GM18505 (cell line): ENCODE data around the gene SARM1.

Source experiments
- ATAC-seq: cut with Tn5 transposase; IDR thresholded peaks from one replicate; pipeline ENCODE4 v1.9.1; 2021; ENCODE audit not compliant: unreplicated experiment
- POLR2A ChIP-seq: IDR thresholded peaks from 4 replicates; pipeline ENCODE4 v1.6.1; 2011; ENCODE audit warnings: borderline replicate concordance; ENCODE audit not compliant: insufficient read depth, insufficient read length; ENCODE audit errors: extremely low read depth

The SARM1 gene

DNA sequence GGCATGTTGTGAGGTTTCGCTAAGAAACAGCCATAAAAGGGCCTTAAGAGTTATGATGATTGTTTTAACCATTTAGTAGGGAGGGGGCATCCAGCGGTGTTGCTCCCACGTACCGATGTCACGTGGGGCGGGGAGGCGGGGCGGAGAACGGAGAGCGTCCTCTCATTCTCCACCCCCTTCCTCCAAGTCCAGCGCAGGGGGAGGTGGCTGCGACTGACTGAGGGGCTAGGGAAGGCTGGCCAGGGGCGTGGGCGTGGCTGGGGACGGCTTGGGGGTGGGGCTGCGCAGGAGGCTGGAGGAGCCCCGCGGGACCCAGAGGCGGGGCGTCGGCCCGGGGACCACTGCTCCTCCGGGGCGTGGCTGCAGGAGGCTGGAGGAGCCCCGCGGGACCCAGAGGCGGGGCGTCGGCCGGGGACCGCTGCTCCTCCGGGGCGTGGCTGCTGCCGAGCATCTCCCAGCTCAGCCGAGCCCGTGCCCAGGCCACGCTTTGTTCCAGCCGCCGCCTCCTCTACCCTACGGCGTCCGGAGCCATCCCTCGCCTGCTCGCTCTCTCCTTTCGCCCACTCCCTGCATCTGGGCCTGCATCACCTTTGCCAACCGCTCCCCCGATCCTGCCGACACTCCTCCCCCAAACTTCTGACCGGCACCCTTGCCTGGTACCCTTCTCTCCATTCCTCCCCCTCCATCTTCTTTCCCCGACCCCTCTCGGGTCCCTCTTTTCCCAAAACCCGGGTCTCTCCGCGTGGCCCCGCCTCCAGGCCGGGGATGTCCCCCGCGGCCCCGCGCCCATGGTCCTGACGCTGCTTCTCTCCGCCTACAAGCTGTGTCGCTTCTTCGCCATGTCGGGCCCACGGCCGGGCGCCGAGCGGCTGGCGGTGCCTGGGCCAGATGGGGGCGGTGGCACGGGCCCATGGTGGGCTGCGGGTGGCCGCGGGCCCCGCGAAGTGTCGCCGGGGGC, at the start of gene SARM1:
Gene SARM1 (plus strand): TSS at position 450 of the 958 bp plus-strand sequence. CDS start 339 bp downstream, at position 789.
- TF ChIP-seq POLR2A: peak; percentile 40
- ATAC-seq: peak; percentile 65

DNA sequence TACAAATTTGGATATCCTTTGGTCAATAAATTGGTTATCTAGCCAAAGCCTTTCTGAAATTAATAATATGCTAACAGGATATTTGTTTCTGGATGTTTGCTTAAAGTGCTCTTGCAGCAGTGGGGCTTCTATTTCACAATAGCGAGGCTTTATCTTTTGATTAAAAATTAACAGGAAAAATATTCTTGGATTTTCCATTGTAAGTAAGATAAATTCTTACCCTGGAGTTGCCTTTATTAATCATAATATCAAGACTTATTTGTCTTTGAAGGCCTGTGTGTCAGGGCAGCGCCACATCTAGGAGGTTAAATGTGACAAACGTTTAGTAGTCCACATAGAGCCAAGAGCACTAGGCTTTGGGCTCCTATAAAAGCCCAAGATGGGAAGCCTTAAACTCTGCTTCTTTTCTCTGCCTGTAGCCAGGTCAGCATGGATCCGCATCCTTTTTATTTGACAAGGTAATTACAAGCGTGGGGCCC, 47.2 kb upstream of the SARM1 start:
- TF ChIP-seq POLR2A: no peak
- no peak for ATAC-seq

DNA sequence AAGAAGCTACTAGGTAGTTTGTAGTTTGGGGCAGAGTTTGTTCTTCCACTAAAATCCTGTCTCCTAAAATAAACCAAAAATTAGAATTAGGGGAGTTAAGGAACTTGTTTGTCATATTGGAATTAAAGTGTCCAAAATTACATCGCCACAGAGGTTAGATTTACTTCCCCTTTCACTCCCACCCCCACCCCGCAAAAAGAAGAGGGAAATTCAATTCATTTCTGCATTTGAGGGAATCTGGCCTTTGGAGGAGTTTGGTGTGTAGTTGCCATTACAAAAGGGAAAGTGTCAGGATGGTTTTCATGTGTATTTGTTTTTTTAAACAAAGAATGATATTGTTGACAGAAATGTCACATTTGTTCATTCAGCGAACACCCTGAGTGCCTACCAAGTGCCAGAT, 46.7 kb upstream of the SARM1 start:
- ATAC-seq: no peak
- TF ChIP-seq POLR2A: no peak

DNA sequence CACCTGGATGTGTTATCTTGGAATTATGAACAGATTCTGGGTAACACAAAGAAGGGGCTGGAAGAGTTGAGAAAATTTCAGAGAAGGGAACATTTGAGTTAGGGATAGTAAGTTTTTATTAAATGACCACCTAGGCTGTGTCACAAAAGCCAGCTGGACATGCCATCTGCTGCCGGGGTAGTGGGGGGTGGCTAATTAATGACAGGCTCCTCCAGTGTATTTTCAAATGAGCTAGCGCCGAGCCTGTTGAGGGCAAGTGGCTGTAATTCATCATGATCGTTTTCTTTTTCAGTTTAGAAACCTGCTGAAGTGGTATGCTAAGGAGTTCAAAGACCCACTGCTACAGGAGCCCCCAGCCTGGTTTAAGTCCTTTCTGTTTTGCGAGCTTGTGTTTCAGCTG, 46.3 kb upstream of the SARM1 start:
- ATAC-seq: no peak
- TF ChIP-seq POLR2A: no peak

DNA sequence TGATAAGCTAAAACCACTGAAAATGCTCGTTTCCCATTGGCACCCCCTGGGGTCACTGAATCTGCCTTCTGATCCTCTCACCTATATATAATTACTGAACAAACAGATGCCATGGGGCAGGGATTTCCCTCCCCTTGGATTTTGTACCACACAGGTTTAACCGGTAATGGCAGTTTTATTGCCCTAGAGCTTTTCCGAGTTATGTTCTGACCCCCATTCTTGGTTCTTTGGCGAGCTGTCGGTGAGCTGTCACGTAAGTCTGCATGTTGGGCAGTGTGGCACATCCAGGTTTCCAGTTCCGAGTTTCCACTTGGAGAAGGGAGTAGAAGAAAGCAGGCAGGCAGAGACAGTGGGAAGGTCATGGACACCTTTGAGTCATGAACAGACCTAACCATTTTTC, 45.4 kb upstream of the SARM1 start:
- TF ChIP-seq POLR2A: no peak
- ATAC-seq: no peak

GRCh38 chr17:28327031-28327607, 44.4 kb upstream of the SARM1 start:
- ATAC-seq: no peak
- no peak for TF ChIP-seq POLR2A

DNA sequence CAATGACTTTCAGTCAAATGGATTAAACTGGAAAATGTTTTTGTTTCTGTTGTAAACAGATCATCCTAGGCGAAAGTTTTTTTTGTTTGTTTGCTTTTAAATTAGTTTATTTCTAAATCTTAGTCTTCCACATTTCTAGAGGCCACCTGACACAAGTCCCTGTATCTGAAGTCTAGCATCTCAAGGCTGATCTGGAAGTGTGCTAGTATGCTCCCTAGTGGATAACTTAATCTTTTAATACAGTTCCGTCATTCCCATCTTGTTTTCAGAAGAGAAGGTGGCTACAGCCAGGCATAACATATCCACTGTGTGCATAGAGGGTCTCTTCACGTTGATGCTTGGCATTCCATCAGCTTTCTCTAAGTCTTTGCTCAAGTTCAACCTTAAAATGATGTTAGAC, 43.8 kb upstream of the SARM1 start:
- no peak for ATAC-seq
- TF ChIP-seq POLR2A: no peak

DNA sequence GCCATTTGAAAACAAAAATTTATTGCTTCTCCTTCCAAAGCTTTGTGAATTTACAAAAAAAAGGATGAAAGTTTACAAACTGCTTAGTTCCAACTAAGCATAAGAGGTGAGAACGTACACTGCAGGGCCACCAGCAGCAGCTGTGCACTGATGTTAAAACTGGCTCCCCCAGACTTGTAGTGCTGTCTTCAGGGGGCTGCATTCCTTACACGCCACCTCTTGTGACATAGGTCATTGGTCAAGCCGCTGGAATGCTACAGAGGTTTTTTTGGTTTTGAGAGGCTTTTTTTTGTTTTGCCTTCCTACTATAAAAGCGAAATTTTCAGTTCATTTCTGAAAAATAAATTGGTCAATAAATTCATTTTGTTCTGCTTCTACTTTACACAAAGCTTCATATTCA, 43.2 kb upstream of the SARM1 start:
- no peak for ATAC-seq
- TF ChIP-seq POLR2A: no peak

DNA sequence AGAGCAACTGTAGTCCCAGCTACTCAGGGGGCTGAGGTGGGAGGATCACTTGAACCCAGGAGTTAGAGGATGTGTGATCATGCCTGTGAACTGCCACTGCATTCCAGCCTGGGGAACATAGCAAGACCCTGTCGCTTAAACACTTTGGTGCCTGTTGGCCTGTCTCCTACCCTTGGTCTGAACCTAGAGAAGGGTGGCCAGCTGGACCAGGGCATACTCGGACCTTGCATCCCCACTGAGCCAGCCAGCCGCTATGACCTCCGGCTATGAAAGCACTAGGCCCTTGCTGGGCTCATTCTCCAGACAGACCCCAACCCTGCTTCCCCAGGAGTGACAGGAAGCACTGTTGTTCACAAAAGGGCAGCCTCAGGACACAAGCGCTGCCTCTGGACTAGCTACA, 40.8 kb upstream of the SARM1 start:
- no peak for ATAC-seq
- no peak for TF ChIP-seq POLR2A

DNA sequence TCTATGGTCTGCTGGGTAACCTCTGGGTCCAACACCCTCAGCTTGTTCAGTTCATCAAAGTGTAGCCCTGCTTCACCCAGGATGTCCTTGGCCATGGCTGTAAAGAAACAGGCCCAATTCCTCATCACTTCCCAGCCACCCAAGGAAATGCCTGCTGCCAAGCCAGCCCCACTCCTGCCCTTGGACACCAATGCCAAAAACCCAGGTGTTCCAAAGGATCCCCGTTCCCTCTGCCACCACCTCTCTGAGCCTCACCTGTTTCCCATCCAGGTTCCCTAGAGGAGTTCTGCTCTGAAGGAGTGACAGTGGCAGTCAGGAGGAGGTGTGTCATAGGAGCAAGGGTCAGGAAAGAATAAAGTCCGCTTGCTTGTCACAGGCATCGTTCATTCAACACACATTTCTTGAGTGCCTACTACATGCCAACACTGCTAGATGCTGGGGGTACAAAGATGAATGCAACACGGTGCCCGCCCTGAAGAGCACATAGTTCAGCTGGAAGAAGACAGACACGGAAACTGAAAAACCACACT, 39.5 kb upstream of the SARM1 start:
- TF ChIP-seq POLR2A: no peak
- no peak for ATAC-seq

DNA sequence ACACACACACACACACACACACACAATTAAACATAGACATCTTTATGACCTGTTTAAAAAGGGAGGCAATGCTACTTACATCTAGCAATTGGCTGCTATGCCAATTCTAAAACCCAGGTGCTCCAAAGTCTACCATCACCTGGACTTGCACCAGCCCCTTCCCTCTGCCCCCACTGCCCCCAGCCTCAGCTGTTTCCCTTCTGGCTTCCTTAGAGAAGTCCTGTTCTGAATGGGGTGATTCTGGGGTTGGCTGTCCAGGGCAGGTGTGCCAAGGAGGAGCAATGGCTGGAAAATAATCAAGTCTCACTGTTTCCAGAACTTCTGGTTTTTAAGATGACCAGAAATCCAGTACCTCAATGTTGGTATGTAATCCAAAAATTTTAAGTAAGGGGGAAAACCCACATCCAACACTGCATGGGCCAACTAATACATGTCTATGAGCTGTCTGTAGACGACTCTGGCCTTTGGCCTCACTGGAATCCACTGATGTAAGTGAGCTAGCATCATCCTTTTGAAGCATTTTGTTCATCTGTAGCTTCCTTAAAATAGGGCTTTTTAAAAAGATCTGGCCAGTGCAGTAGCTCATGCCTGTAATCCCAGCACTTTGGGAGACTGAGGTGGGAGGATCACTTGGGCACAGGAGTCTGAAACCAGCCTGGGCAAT, 38.3 kb upstream of the SARM1 start:
- no peak for TF ChIP-seq POLR2A
- no peak for ATAC-seq

DNA sequence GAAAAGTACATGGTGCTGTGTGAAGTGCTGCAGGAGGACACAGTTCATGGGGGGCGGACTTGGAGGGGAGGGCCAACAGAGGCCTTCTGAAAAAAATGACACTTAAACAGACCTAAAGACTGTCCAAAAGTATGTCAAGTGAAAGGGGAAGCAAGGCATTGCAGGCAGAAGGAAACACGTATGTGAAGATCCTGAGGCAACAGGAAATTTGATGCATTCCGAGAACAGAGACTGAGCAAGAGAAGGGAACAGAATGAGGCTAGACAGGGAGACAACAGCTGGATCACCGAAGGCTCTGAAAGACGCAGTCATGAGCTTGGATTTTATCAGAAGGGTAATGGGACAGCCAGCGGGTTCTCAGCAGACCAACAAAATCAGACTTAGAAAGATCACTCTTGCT, 37.3 kb upstream of the SARM1 start:
- TF ChIP-seq POLR2A: no peak
- no peak for ATAC-seq

GRCh38 chr17:28334666-28335200, 36.8 kb upstream of the SARM1 start:
- no peak for TF ChIP-seq POLR2A
- ATAC-seq: no peak

- peak; percentile 82 for TF ChIP-seq POLR2A
- peak; percentile 94 for ATAC-seq
These were observed 36.1 kb upstream of the SARM1 start, which contains the start of the genes IFT20 and TNFAIP1 for GRCh38 chr17:28335201-28335958. TSS of gene IFT20 (minus strand) at chr17:28335472. CDS start at chr17:28331985, 3,487 bp downstream. TSS of gene TNFAIP1 (plus strand) at chr17:28335761. CDS start at chr17:28339522, 3,761 bp downstream.
